Activated CD8-positive, alpha-beta memory T cell treated with anti-CD3 and anti-CD28 coated beads for 4 hours (primary cell): ENCODE results near the gene THAP11.
A peak's percentile ranks its signal among the peaks of the same experiment; 100 is the strongest.
"Not testable (repeated sequence)": the region's sequence is repeated elsewhere in the genome, so short reads cannot be mapped to it uniquely, and the experiment has no call there.

ENCODE experiments used
- DNase-seq, 2 donors: peaks; one replicate each; pipeline ENCODE4 v3.0.0-alpha.2; 2020; ENCODE audit warnings: low read depth in 2 of 2

Gene THAP11

GRCh38 chr16:67837190-67837589 is 4.9 kb upstream of the THAP11 start:
- DNase-seq: not testable (repeated sequence)

DNA sequence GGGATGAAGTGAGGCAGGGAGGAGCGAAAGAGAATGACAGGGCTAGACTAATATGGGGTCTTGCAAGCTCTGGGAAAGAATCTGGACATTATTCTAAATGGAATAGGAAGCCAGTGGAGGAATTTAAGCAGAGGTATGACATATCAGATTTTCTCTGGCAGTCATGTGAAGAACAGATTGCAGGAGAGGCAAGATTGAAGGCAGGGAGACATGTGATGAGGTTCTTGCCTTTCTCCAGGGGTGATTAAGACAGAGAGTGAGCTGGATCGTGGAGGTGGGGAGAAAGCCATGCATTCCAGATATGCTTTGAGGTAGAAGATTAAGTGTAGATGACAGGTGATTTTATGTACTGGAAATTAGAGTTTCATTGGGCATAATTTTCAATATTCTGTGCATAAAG is 4.3 kb upstream of the THAP11 start:
- no peak for DNase-seq

GRCh38 chr16:67841198-67841815 is 813 bp upstream of the THAP11 start:
- no peak for DNase-seq

DNA sequence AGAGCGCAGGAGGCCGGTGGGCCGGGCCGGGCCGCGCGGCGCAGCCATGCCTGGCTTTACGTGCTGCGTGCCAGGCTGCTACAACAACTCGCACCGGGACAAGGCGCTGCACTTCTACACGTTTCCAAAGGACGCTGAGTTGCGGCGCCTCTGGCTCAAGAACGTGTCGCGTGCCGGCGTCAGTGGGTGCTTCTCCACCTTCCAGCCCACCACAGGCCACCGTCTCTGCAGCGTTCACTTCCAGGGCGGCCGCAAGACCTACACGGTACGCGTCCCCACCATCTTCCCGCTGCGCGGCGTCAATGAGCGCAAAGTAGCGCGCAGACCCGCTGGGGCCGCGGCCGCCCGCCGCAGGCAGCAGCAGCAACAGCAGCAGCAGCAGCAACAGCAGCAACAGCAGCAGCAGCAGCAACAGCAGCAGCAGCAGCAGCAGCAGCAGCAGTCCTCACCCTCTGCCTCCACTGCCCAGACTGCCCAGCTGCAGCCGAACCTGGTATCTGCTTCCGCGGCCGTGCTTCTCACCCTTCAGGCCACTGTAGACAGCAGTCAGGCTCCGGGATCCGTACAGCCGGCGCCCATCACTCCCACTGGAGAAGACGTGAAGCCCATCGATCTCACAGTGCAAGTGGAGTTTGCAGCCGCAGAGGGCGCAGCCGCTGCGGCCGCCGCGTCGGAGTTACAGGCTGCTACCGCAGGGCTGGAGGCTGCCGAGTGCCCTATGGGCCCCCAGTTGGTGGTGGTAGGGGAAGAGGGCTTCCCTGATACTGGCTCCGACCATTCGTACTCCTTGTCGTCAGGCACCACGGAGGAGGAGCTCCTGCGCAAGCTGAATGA is 606 bp downstream of the THAP11 start:
- peak; percentile 15 to 16 for DNase-seq

DNA sequence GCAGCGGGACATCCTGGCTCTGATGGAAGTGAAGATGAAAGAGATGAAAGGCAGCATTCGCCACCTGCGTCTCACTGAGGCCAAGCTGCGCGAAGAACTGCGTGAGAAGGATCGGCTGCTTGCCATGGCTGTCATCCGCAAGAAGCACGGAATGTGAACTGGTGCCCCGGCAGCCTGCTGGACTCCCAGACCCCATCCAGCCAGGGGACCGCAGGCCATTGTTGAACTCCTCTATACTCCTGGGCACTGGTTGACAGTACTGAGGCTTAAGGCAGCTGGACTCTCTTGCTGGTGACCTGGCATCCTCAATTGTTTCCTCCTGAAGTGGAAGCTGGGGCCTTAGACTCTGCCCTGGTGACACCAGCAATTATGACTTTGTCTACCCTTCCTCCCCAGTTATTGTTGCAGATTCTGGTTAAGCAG is 1.2 kb downstream of the THAP11 start:
- no peak for DNase-seq

DNA sequence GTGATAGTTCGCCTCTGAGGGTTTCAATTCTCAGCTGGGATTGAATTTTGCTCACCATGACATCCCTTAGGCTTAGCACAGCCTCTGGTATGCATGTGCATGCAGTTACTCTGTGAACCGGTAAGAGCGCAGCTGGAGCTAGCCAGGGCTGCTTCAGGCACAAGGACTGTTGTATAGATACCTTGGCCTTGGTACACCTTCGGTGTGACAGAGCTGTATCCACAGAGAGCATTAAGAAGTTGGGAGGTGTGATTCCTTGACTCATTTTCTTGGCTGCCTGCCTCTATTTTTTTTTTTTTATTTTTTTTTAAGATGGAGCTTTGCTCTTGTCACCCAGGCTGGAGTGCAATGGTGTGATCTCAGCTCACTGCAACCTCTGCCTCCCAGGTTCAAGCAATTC is 2.4 kb downstream of the THAP11 start:
- DNase-seq: no peak

- no peak for DNase-seq
Measured at GRCh38 chr16:67845291-67846062, 3.4 kb downstream of the THAP11 start.

DNA sequence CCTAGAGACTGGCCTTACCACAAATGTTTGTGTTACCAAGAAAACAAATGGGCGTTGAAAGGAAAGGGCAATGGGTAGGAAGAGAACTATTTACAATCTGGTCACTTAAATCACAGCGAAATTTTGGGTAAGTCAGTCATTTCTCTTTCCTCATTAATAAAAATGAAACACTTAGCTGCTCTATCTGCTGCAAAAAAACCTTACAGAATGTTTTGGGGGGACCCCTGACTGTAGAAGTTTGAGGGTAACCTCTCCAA is 3.9 kb downstream of the THAP11 start:
- DNase-seq: no peak

DNA sequence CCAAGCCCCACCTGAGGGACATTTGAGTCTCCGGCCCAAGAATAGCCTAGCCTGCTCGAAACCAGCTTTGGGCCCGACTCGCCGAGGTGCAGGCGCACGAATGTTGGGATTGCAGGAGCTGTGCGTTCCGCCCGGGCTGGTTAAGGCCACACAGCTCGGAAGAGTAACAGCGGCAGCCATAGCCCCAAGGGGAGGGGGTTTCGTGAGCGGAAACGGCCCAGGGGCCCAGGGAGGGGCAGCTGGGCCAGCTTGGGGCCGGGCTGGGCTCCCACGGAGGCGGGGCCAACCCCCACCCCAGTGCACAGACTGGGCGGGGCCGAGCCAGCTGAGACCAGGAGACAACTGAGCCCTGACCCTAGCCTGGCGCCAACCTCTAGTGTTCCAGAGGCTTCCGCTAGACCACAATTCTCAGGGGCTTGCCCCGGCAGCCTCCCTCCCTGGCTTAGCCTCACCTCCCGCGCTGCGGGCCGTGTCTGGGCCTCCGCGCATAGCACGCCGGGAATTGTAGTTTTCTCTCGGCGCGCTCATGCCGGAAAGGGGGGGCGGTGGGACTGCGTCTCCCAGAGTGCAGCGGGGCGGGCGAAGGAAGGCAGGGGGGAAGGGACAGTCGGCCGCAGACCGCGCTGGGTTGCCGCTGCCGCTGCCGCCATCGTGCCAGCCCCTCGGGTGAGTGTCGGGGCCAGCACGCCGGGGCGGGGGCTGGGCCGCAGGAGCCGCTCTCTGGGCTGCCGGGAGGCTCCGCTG is 4.4 kb downstream of the THAP11 start, which contains the start of gene NUTF2:
TSS of gene NUTF2 (plus strand) at position 614 of the 744 bp plus-strand sequence. CDS start 18,198 bp downstream, outside the sequence.
- peak; percentile 90 to 91 for DNase-seq

- DNase-seq: peak in 1 of 2 donors; percentile 10
Measured at GRCh38 chr16:67847064-67847861, 5.1 kb downstream of the THAP11 start, which contains the start of gene CENPT. Gene CENPT, minus strand, starts transcription at chr16:67847693. Its CDS starts 13,834 bp downstream, at chr16:67833859.

DNA sequence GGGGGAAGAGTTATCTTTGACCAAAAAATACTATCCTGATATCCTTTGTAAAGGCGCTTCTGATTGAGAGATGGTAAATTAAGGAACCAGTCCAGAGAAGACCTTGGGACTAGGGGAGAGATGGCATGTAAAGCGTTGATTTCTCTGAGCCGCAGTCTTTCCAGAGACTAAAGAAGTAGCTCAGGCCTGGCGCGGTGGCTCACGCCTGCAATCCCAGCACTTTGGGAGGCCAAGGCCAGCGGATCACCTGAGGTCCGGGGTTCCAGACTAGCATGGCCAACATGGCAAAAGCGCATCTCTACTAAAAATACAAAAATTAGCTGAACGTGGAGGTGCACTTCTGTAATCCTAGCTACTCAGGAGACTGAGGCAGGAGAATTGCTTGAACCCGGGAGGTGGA is 6.0 kb downstream of the THAP11 start:
- no peak for DNase-seq

GRCh38 chr16:67853670-67854069 is 11.6 kb downstream of the THAP11 start:
- no peak for DNase-seq

DNA sequence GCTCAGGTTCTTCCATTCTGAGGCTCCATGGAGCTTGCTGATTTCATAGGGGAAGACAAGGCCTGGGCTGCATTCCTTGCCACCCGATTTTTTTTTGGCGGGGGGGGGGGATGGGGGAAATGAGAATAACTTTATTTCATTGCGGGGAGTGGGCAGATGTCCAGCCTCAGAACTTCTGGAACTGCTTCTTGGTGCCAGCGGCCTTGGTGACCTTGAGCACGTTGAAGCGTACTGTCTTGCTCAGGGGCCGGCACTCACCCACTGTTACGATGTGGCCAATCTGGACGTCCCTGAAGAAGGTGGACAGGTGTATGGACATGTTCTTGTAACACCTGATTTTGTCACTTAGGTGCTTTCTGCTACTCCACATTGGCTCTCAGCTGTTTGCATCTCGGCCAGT is 13.7 kb downstream of the THAP11 start:
- DNase-seq: no peak

GRCh38 chr16:67856927-67857546 is 14.9 kb downstream of the THAP11 start:
- DNase-seq: no peak

- DNase-seq: no peak
Measured at GRCh38 chr16:67857547-67858233, 15.6 kb downstream of the THAP11 start.

GRCh38 chr16:67858500-67858899 is 16.4 kb downstream of the THAP11 start:
- no peak for DNase-seq

DNA sequence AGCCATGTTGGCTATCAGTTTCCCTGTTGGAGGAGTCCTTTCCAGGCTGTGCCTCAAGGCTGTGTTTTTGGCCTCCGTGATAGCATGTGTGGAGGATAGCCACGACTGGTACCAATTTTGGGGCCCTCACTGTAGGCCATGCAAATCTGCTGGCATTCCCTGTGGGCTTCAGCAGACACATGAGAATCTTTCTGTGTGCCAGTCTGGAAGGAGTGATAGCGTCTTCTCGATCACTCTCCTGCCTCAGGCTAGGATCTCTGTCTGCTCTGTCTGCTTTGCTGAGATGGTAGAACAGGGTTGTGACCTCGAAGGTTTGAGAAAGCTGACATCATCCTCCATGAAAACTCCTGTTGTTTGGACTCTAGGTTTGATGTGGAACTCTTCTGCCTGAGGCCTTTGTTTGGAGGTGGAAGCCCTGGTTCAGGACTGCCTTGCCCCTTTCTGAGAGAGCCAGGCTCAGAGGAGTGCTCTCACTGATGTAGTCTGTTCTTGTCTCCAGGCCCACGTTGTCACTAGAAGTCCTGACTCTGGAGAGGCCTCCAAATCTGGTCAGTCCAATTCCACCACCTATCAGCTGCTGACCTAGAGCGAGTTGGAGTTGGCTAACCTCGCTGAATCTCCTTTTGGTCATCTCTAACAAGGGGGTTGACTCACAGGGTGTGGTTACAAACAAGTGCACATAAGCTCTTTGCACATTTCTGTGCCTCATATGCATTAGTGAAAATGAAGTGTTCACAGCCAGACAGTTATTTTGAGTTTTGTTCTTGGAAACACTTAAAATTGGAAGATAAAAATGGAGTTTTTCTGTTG is 18.7 kb downstream of the THAP11 start:
- DNase-seq: no peak

GRCh38 chr16:67861877-67862276 is 19.8 kb downstream of the THAP11 start:
- DNase-seq: no peak
